ENCODE results near the gene COQ8A.

Gene COQ8A

DNA sequence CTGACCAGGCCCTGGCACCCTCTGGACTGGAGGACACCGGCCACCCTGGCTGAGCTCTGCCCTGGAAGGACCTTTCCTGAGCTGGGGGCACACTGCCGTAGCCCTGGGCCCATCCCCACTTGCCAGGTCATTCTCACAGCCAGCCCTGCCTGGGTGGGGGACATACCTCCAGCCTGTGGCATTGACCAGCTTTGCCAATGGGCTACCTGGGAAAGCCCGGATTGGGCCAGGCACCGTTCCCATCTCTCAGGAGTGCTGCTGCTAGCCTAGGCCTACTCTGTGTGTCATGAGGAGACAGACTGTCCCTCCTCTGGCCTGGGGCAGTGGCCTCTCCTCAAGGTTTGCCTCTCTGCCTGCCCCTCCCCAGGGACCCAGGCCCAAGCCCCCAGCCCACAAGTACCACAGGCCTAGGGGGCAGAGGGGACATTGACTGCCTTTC, 40.0 kb downstream of the COQ8A start:
- DNase-seq (ENCODE audit: low read depth): no peak
- no peak overlapping the region for H3K4me3 ChIP-seq (ENCODE audit: low read depth, low read length)
- TF ChIP-seq MYC (IDR thresholded peaks at IDR 0.05; ENCODE audit: low read depth, low read length) (no peak), MAX (IDR thresholded peaks at IDR 0.05; ENCODE audit: low read depth, low read length) (no peak), POLR2A (IDR thresholded peaks at IDR 0.05; ENCODE audit: extremely low read depth, insufficient read length) (no peak)
- TF ChIP-seq, protein P1, sequence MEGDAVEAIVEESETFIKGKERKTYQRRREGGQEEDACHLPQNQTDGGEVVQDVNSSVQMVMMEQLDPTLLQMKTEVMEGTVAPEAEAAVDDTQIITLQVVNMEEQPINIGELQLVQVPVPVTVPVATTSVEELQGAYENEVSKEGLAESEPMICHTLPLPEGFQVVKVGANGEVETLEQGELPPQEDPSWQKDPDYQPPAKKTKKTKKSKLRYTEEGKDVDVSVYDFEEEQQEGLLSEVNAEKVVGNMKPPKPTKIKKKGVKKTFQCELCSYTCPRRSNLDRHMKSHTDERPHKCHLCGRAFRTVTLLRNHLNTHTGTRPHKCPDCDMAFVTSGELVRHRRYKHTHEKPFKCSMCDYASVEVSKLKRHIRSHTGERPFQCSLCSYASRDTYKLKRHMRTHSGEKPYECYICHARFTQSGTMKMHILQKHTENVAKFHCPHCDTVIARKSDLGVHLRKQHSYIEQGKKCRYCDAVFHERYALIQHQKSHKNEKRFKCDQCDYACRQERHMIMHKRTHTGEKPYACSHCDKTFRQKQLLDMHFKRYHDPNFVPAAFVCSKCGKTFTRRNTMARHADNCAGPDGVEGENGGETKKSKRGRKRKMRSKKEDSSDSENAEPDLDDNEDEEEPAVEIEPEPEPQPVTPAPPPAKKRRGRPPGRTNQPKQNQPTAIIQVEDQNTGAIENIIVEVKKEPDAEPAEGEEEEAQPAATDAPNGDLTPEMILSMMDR (IDR thresholded peaks at IDR 0.05; ENCODE audit: low read depth, low read length): no peak

- no peak for DNase-seq (ENCODE audit: low read depth)
- H3K4me3 ChIP-seq (ENCODE audit: low read depth, low read length): no peak overlapping the region
- TF ChIP-seq, protein P1 (IDR thresholded peaks at IDR 0.05; ENCODE audit: low read depth, low read length): no peak
- TF ChIP-seq POLR2A (IDR thresholded peaks at IDR 0.05; ENCODE audit: extremely low read depth, insufficient read length) (no peak), MYC (IDR thresholded peaks at IDR 0.05; ENCODE audit: low read depth, low read length) (no peak), MAX (IDR thresholded peaks at IDR 0.05; ENCODE audit: low read depth, low read length) (no peak)
Measured at GRCh38 chr1:226980565-226981385, 40.7 kb downstream of the COQ8A start.

- TF ChIP-seq POLR2A (IDR thresholded peaks at IDR 0.05; ENCODE audit: extremely low read depth, insufficient read length): no peak
- TF ChIP-seq, protein P1 (IDR thresholded peaks at IDR 0.05; ENCODE audit: low read depth, low read length): no peak
- no peak for TF ChIP-seq MAX (IDR thresholded peaks at IDR 0.05; ENCODE audit: low read depth, low read length)
- TF ChIP-seq MYC (IDR thresholded peaks at IDR 0.05; ENCODE audit: low read depth, low read length): no peak
- no peak for DNase-seq (ENCODE audit: low read depth)
- H3K4me3 ChIP-seq (ENCODE audit: low read depth, low read length): no peak overlapping the region
Measured at GRCh38 chr1:226981386-226981817, 41.3 kb downstream of the COQ8A start.

GRCh38 chr1:226981838-226982237, 41.7 kb downstream of the COQ8A start:
- no peak overlapping the region for H3K4me3 ChIP-seq (ENCODE audit: low read depth, low read length)
- no peak for DNase-seq (ENCODE audit: low read depth)
- no peak for TF ChIP-seq MYC (IDR thresholded peaks at IDR 0.05; ENCODE audit: low read depth, low read length)

- TF ChIP-seq MAX (IDR thresholded peaks at IDR 0.05; ENCODE audit: low read depth, low read length) (no peak), POLR2A (IDR thresholded peaks at IDR 0.05; ENCODE audit: extremely low read depth, insufficient read length) (no peak), MYC (IDR thresholded peaks at IDR 0.05; ENCODE audit: low read depth, low read length) (no peak)
- TF ChIP-seq, protein P1 (IDR thresholded peaks at IDR 0.05; ENCODE audit: low read depth, low read length): no peak
- H3K4me3 ChIP-seq (ENCODE audit: low read depth, low read length): no peak overlapping the region
- DNase-seq (ENCODE audit: low read depth): no peak
Measured at GRCh38 chr1:226982451-226983177, 42.5 kb downstream of the COQ8A start.

Measured in NB4 (cell line).